ENCODE results near the gene INS. TPM values are rescaled to one million over a fixed set of nuclear protein-coding genes. Genes with fewer than 3 reads are reported as not detected.

INS gene
- total RNA-seq, 2 experiments from 2014 or later, result not detected

GRCh38 chr11:2131371-2132236 lies 29.4 kb downstream of the INS start:
- intact Hi-C loops (cut with DNase I, micrococcal nuclease), result no loop called here
- no peaks in the 10 kb centered on the region for H3K4me1 ChIP-seq (ENCODE audit: insufficient read depth, low read length)
- Mint-ChIP-seq H3K36me3 (ENCODE audit: low read depth) (no peaks in the 10 kb centered on the region), H3K4me1 (ENCODE audit: low read depth) (no peaks in the 10 kb centered on the region), H3K4me3 (no peak overlapping the region), H3K27ac (no peak overlapping the region), H3K27me3 (peaks cover 46% of the 10 kb centered on the region), H3K9me3 (no peaks in the 10 kb centered on the region)
- H3K27me3 ChIP-seq (ENCODE audit: control insufficient read depth in 1 of 2, insufficient read depth in 2 of 2, low read length in 2 of 2), result peaks cover 17 to 30% of the 10 kb centered on the region in 2 experiments
- DNase-seq (no peak), ATAC-seq (ENCODE audit: poor library complexity) (no peak)
- peaks cover 0 to 16% of the 10 kb centered on the region in 2 experiments for H3K9me3 ChIP-seq (ENCODE audit: control insufficient read depth in 1 of 2, insufficient read depth in 1 of 2, low read length in 2 of 2)
- no peak overlapping the region for H3K4me3 ChIP-seq (ENCODE audit: low read length)
- no peaks in the 10 kb centered on the region for H3K36me3 ChIP-seq (ENCODE audit: insufficient read depth, low read length)
- ChIA-PET POLR2A (no interaction called here), CTCF (no interaction called here)
- H3K27ac ChIP-seq (ENCODE audit: low read depth in 1 of 2, low read length in 2 of 2), result no peak overlapping the region
- TF ChIP-seq, protein P1, sequence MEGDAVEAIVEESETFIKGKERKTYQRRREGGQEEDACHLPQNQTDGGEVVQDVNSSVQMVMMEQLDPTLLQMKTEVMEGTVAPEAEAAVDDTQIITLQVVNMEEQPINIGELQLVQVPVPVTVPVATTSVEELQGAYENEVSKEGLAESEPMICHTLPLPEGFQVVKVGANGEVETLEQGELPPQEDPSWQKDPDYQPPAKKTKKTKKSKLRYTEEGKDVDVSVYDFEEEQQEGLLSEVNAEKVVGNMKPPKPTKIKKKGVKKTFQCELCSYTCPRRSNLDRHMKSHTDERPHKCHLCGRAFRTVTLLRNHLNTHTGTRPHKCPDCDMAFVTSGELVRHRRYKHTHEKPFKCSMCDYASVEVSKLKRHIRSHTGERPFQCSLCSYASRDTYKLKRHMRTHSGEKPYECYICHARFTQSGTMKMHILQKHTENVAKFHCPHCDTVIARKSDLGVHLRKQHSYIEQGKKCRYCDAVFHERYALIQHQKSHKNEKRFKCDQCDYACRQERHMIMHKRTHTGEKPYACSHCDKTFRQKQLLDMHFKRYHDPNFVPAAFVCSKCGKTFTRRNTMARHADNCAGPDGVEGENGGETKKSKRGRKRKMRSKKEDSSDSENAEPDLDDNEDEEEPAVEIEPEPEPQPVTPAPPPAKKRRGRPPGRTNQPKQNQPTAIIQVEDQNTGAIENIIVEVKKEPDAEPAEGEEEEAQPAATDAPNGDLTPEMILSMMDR (IDR thresholded peaks at IDR 0.05), result no peak

GRCh38 chr11:2130881-2131352 lies 30.1 kb downstream of the INS start:
- Mint-ChIP-seq H3K27me3 (peaks cover 39% of the 10 kb centered on the region), H3K27ac (no peak overlapping the region), H3K4me1 (ENCODE audit: low read depth) (no peaks in the 10 kb centered on the region), H3K36me3 (ENCODE audit: low read depth) (no peaks in the 10 kb centered on the region), H3K4me3 (no peak overlapping the region), H3K9me3 (no peaks in the 10 kb centered on the region)
- H3K4me3 ChIP-seq (ENCODE audit: low read length), result no peak overlapping the region
- no peak overlapping the region for H3K27ac ChIP-seq (ENCODE audit: low read depth in 1 of 2, low read length in 2 of 2)
- DNase-seq, result no peak
- H3K4me1 ChIP-seq (ENCODE audit: insufficient read depth, low read length), result no peaks in the 10 kb centered on the region
- H3K36me3 ChIP-seq (ENCODE audit: insufficient read depth, low read length), result no peaks in the 10 kb centered on the region
- H3K27me3 ChIP-seq (ENCODE audit: control insufficient read depth in 1 of 2, insufficient read depth in 2 of 2, low read length in 2 of 2), result peaks cover 10 to 23% of the 10 kb centered on the region in 2 experiments
- intact Hi-C loops (cut with DNase I, micrococcal nuclease), result no loop called here
- POLR2A ChIA-PET, result no interaction called here
- CTCF ChIA-PET, result no interaction called here
- ATAC-seq (ENCODE audit: poor library complexity), result no peak
- TF ChIP-seq, protein P1 (IDR thresholded peaks at IDR 0.05), result no peak
- H3K9me3 ChIP-seq (ENCODE audit: control insufficient read depth in 1 of 2, insufficient read depth in 1 of 2, low read length in 2 of 2), result peaks cover 0 to 16% of the 10 kb centered on the region in 2 experiments

- TF ChIP-seq, protein P1 (IDR thresholded peaks at IDR 0.05), result no peak
- no peaks in the 10 kb centered on the region for H3K4me1 ChIP-seq (ENCODE audit: insufficient read depth, low read length)
- Mint-ChIP-seq H3K4me3 (no peak overlapping the region), H3K27me3 (peaks cover 28% of the 10 kb centered on the region), H3K27ac (no peak overlapping the region), H3K9me3 (no peaks in the 10 kb centered on the region), H3K36me3 (ENCODE audit: low read depth) (no peaks in the 10 kb centered on the region), H3K4me1 (ENCODE audit: low read depth) (no peaks in the 10 kb centered on the region)
- H3K27me3 ChIP-seq (ENCODE audit: control insufficient read depth in 1 of 2, insufficient read depth in 2 of 2, low read length in 2 of 2), result peaks cover 7 to 18% of the 10 kb centered on the region in 2 experiments
- intact Hi-C loops (cut with DNase I, micrococcal nuclease), result no loop called here
- H3K27ac ChIP-seq (ENCODE audit: low read depth in 1 of 2, low read length in 2 of 2), result no peak overlapping the region
- H3K4me3 ChIP-seq (ENCODE audit: low read length), result no peak overlapping the region
- ChIA-PET CTCF (no interaction called here), POLR2A (no interaction called here)
- no peak for ATAC-seq (ENCODE audit: poor library complexity)
- DNase-seq, result no peak
- no peaks in the 10 kb centered on the region for H3K36me3 ChIP-seq (ENCODE audit: insufficient read depth, low read length)
- H3K9me3 ChIP-seq (ENCODE audit: control insufficient read depth in 1 of 2, insufficient read depth in 1 of 2, low read length in 2 of 2), result peaks cover 0 to 11% of the 10 kb centered on the region in 2 experiments
Observed at GRCh38 chr11:2129699-2130366, 31.2 kb downstream of the INS start.
